GM23338 (cell line): ENCODE data around the gene COL25A1. TPM values are rescaled to one million over a fixed set of nuclear protein-coding genes. Genes with fewer than 3 reads are reported as not detected.

Experiments used
- ATAC-seq: fragments of 200-7000 bp; cut with Tn5 transposase; 3 replicates; pipeline ENCODE4 v1.9.1; 2020
- DNase-seq: peaks from one replicate; pipeline ENCODE4 v3.0.0-alpha.2; 2015; ENCODE audit warnings: low spot score
- H2AFZ ChIP-seq: fragments of 200-600 bp; sonication (generic); 2 replicates; pipeline ENCODE4 v1.8.0; 2016; ENCODE audit warnings: antibody characterized with exemption, mild to moderate bottlenecking, moderate library complexity
- H3F3A ChIP-seq: fragments of 200-600 bp; sonication (generic); replicated peaks from 2 replicates; pipeline ENCODE4 v1.8.0; 2017; ENCODE audit warnings: antibody characterized with exemption, mixed run types, low read depth
- H3K27ac ChIP-seq: fragments of 200-600 bp; sonication (generic); 2 replicates; pipeline ENCODE4 v1.6.1; 2016; ENCODE audit warnings: low read depth
- H3K27me3 ChIP-seq: fragments of 200-600 bp; sonication (generic); 2 replicates; pipeline ENCODE4 v1.8.0; 2016; ENCODE audit warnings: mild to moderate bottlenecking, mixed run types, moderate library complexity; ENCODE audit not compliant: insufficient read depth
- H3K36me3 ChIP-seq: fragments of 200-600 bp; sonication (generic); 2 replicates; pipeline ENCODE4 v1.8.0; 2016; ENCODE audit warnings: mild to moderate bottlenecking; ENCODE audit not compliant: insufficient read depth
- H3K4me1 ChIP-seq: fragments of 200-600 bp; sonication (generic); 2 replicates; pipeline ENCODE4 v1.8.0; 2016; ENCODE audit warnings: mild to moderate bottlenecking, moderate library complexity; ENCODE audit not compliant: insufficient read depth
- H3K4me2 ChIP-seq: fragments of 200-600 bp; sonication (generic); 2 replicates; pipeline ENCODE4 v1.7.1; 2017; ENCODE audit warnings: mixed run types
- H3K4me3 ChIP-seq: fragments of 200-600 bp; sonication (generic); 2 replicates; pipeline ENCODE4 v1.6.1; 2016; ENCODE audit warnings: mixed run types
- H3K79me2 ChIP-seq: fragments of 200-600 bp; sonication (generic); replicated peaks from 2 replicates; pipeline ENCODE4 v1.8.0; 2017; ENCODE audit warnings: mild to moderate bottlenecking; ENCODE audit not compliant: insufficient read depth
- H3K9me2 ChIP-seq: fragments of 200-600 bp; sonication (generic); 2 replicates; pipeline ENCODE4 v1.8.0; 2017; ENCODE audit not compliant: insufficient read depth
- H4K20me1 ChIP-seq: fragments of 200-600 bp; sonication (generic); replicated peaks from 2 replicates; pipeline ENCODE4 v1.8.0; 2017; ENCODE audit warnings: mild to moderate bottlenecking; ENCODE audit not compliant: insufficient read depth
- H3K27ac Mint-ChIP-seq: 2 replicates; pipeline ENCODE4 v1.8.0; 2020; ENCODE audit warnings: inconsistent platforms, mild to moderate bottlenecking, moderate library complexity, mixed read lengths
- H3K27me3 Mint-ChIP-seq: 3 replicates; pipeline ENCODE4 v1.8.0; 2022; ENCODE audit warnings: low read depth, mild to moderate bottlenecking, moderate library complexity, mixed read lengths, inconsistent platforms; ENCODE audit not compliant: insufficient read depth, poor library complexity
- H3K36me3 Mint-ChIP-seq: 3 replicates; pipeline ENCODE4 v1.8.0; 2021; ENCODE audit warnings: low read depth, mild to moderate bottlenecking, inconsistent platforms, moderate library complexity, mixed read lengths
- H3K4me1 Mint-ChIP-seq: 3 replicates; pipeline ENCODE4 v1.8.0; 2020; ENCODE audit warnings: mild to moderate bottlenecking, inconsistent platforms, mixed read lengths
- H3K4me3 Mint-ChIP-seq: 3 replicates; pipeline ENCODE4 v1.8.0; 2021; ENCODE audit warnings: moderate library complexity, mild to moderate bottlenecking, inconsistent platforms, mixed read lengths
- H3K9me3 Mint-ChIP-seq: 3 replicates; pipeline ENCODE4 v1.8.0; 2020; ENCODE audit warnings: moderate library complexity, mild to moderate bottlenecking, inconsistent platforms, mixed read lengths
- CREB1 ChIP-seq: fragments of 250-450 bp; sonication (Bioruptor Pico); IDR thresholded peaks from 2 replicates; pipeline ENCODE4 v1.5.0; 2020; ENCODE audit warnings: low read depth, mild to moderate bottlenecking, moderate library complexity
- EZH2 ChIP-seq: fragments of 200-600 bp; sonication (generic); IDR thresholded peaks from one replicate; pipeline ENCODE4 v1.8.0; 2017; ENCODE audit warnings: antibody characterized with exemption, mild to moderate bottlenecking, low read depth; ENCODE audit not compliant: unreplicated experiment
- EZH2phosphoT487 ChIP-seq: fragments of 200-600 bp; sonication (generic); IDR thresholded peaks from one replicate; pipeline ENCODE4 v1.8.1; 2018; ENCODE audit warnings: antibody characterized with exemption; ENCODE audit not compliant: unreplicated experiment
- JUNB ChIP-seq: IDR thresholded peaks from one replicate; pipeline ENCODE4 v1.6.1; 2016; ENCODE audit warnings: antibody characterized with exemption; ENCODE audit not compliant: unreplicated experiment
- NANOG ChIP-seq: IDR thresholded peaks from 2 replicates; pipeline ENCODE4 v1.6.1; 2016; ENCODE audit warnings: antibody characterized with exemption, borderline replicate concordance
- POLR2AphosphoS5 ChIP-seq: IDR thresholded peaks from 2 replicates; pipeline ENCODE4 v1.6.1; 2016; ENCODE audit warnings: antibody characterized with exemption, low read depth
- REST ChIP-seq: IDR thresholded peaks from one replicate; pipeline ENCODE4 v1.6.1; 2018; ENCODE audit warnings: antibody characterized with exemption; ENCODE audit not compliant: unreplicated experiment
- STAT1 ChIP-seq: IDR thresholded peaks from one replicate; pipeline ENCODE4 v1.6.1; 2016; ENCODE audit warnings: antibody characterized with exemption; ENCODE audit not compliant: unreplicated experiment
- ZNF114 ChIP-seq: fragments of 250-450 bp; sonication (Bioruptor Pico); IDR thresholded peaks from 2 replicates; pipeline ENCODE4 v1.5.0; 2020; ENCODE audit warnings: mild to moderate bottlenecking, moderate library complexity
- ZNF331 ChIP-seq: fragments of 250-450 bp; sonication (Bioruptor Pico); IDR thresholded peaks from 2 replicates; pipeline ENCODE4 v1.5.0; 2020; ENCODE audit warnings: low read depth, mild to moderate bottlenecking, moderate library complexity
- polyA plus RNA-seq: library from polyadenylated mRNA; unstranded; fragments of >200 nt; fragmentation: Nextera tagmentation; extraction: Ambion mirVana; gene quantifications from 2 replicates; pipeline ENCODE4 v1.2.1, GENCODE V29; 2016
- total RNA-seq: library from RNA; depleted of rRNA; stranded (reverse); fragments of >200 nt; shearing (Covaris generic); gene quantifications from 2 replicates; pipeline ENCODE4 v1.2.3, GENCODE V29; 2014
- TF ChIP-seq, protein P1 (sequence below): fragments of 250-450 bp; sonication (Bioruptor Pico); IDR thresholded peaks from 2 replicates; pipeline ENCODE4 v1.5.0; 2020; ENCODE audit warnings: mild to moderate bottlenecking, moderate library complexity
- TF ChIP-seq, protein P2 (sequence below): IDR thresholded peaks from 2 replicates; pipeline ENCODE4 v1.6.1; 2016; ENCODE audit warnings: antibody characterized with exemption
- TF ChIP-seq, protein P3 (sequence below), 2 experiments: fragments of 200-600 bp in 1 of 2; sonication (generic) in 1 of 2; conservative IDR thresholded peaks; 2 replicates each; pipeline versions ENCODE4 v1.5.1 to v1.6.1; 2016 to 2017; ENCODE audit warnings: antibody characterized with exemption in 2 of 2, low read depth in 2 of 2, mild to moderate bottlenecking in 2 of 2, moderate library complexity in 1 of 2

The COL25A1 gene
- total and polyA plus RNA-seq, 2 experiments from 2014 or later: 3.9 to 5.6 TPM

GRCh38 chr4:108919226-108919893 is 383.1 kb downstream of the COL25A1 start:
- Mint-ChIP-seq H3K4me1 (peaks cover 20% of the 10 kb centered on the region; the same call in 2 of the 3 replicates), H3K4me3 (no peak overlapping the region), H3K9me3 (no peaks in the 10 kb centered on the region), H3K36me3 (no peaks in the 10 kb centered on the region), H3K27me3 (no peaks in the 10 kb centered on the region), H3K27ac (no peak overlapping the region)
- no peak overlapping the region for H3K27ac ChIP-seq
- H3K79me2 ChIP-seq: no peaks in the 10 kb centered on the region
- no peaks in the 10 kb centered on the region for H3K9me2 ChIP-seq
- no peaks in the 10 kb centered on the region for H3K27me3 ChIP-seq
- no peak overlapping the region for H3K4me2 ChIP-seq
- no peak overlapping the region for H3K4me3 ChIP-seq
- H3F3A ChIP-seq: no peaks in the 10 kb centered on the region
- ATAC-seq (no peak), DNase-seq (no peak)
- TF ChIP-seq REST (no peak), CREB1 (CRISPR knock-in tag) (no peak), ZNF114 (CRISPR knock-in tag) (no peak), JUNB (no peak), NANOG (no peak), EZH2 (no peak), ZNF331 (CRISPR knock-in tag) (no peak), POLR2AphosphoS5 (no peak), EZH2phosphoT487 (no peak), STAT1 (no peak)
- TF ChIP-seq, protein P1, sequence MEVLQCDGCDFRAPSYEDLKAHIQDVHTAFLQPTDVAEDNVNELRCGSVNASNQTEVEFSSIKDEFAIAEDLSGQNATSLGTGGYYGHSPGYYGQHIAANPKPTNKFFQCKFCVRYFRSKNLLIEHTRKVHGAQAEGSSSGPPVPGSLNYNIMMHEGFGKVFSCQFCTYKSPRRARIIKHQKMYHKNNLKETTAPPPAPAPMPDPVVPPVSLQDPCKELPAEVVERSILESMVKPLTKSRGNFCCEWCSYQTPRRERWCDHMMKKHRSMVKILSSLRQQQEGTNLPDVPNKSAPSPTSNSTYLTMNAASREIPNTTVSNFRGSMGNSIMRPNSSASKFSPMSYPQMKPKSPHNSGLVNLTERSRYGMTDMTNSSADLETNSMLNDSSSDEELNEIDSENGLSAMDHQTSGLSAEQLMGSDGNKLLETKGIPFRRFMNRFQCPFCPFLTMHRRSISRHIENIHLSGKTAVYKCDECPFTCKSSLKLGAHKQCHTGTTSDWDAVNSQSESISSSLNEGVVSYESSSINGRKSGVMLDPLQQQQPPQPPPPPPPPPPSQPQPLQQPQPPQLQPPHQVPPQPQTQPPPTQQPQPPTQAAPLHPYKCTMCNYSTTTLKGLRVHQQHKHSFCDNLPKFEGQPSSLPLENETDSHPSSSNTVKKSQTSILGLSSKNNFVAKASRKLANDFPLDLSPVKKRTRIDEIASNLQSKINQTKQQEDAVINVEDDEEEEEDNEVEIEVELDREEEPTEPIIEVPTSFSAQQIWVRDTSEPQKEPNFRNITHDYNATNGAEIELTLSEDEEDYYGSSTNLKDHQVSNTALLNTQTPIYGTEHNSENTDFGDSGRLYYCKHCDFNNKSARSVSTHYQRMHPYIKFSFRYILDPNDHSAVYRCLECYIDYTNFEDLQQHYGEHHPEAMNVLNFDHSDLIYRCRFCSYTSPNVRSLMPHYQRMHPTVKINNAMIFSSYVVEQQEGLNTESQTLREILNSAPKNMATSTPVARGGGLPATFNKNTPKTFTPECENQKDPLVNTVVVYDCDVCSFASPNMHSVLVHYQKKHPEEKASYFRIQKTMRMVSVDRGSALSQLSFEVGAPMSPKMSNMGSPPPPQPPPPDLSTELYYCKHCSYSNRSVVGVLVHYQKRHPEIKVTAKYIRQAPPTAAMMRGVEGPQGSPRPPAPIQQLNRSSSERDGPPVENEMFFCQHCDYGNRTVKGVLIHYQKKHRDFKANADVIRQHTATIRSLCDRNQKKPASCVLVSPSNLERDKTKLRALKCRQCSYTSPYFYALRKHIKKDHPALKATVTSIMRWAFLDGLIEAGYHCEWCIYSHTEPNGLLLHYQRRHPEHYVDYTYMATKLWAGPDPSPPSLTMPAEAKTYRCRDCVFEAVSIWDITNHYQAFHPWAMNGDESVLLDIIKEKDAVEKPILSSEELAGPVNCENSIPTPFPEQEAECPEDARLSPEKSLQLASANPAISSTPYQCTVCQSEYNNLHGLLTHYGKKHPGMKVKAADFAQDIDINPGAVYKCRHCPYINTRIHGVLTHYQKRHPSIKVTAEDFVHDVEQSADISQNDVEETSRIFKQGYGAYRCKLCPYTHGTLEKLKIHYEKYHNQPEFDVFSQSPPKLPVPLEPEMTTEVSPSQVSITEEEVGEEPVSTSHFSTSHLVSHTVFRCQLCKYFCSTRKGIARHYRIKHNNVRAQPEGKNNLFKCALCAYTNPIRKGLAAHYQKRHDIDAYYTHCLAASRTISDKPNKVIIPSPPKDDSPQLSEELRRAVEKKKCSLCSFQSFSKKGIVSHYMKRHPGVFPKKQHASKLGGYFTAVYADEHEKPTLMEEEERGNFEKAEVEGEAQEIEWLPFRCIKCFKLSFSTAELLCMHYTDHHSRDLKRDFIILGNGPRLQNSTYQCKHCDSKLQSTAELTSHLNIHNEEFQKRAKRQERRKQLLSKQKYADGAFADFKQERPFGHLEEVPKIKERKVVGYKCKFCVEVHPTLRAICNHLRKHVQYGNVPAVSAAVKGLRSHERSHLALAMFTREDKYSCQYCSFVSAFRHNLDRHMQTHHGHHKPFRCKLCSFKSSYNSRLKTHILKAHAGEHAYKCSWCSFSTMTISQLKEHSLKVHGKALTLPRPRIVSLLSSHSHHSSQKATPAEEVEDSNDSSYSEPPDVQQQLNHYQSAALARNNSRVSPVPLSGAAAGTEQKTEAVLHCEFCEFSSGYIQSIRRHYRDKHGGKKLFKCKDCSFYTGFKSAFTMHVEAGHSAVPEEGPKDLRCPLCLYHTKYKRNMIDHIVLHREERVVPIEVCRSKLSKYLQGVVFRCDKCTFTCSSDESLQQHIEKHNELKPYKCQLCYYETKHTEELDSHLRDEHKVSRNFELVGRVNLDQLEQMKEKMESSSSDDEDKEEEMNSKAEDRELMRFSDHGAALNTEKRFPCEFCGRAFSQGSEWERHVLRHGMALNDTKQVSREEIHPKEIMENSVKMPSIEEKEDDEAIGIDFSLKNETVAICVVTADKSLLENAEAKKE (CRISPR knock-in tag): no peak
- TF ChIP-seq, protein P2, sequence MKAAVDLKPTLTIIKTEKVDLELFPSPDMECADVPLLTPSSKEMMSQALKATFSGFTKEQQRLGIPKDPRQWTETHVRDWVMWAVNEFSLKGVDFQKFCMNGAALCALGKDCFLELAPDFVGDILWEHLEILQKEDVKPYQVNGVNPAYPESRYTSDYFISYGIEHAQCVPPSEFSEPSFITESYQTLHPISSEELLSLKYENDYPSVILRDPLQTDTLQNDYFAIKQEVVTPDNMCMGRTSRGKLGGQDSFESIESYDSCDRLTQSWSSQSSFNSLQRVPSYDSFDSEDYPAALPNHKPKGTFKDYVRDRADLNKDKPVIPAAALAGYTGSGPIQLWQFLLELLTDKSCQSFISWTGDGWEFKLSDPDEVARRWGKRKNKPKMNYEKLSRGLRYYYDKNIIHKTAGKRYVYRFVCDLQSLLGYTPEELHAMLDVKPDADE: no peak
- TF ChIP-seq, protein P3, sequence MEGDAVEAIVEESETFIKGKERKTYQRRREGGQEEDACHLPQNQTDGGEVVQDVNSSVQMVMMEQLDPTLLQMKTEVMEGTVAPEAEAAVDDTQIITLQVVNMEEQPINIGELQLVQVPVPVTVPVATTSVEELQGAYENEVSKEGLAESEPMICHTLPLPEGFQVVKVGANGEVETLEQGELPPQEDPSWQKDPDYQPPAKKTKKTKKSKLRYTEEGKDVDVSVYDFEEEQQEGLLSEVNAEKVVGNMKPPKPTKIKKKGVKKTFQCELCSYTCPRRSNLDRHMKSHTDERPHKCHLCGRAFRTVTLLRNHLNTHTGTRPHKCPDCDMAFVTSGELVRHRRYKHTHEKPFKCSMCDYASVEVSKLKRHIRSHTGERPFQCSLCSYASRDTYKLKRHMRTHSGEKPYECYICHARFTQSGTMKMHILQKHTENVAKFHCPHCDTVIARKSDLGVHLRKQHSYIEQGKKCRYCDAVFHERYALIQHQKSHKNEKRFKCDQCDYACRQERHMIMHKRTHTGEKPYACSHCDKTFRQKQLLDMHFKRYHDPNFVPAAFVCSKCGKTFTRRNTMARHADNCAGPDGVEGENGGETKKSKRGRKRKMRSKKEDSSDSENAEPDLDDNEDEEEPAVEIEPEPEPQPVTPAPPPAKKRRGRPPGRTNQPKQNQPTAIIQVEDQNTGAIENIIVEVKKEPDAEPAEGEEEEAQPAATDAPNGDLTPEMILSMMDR (conservative IDR thresholded peaks at IDR 0.05; ENCODE audit: low read depth in 2 of 2): no peak
- no peaks in the 10 kb centered on the region for H3K4me1 ChIP-seq
- no peaks in the 10 kb centered on the region for H3K36me3 ChIP-seq
- H4K20me1 ChIP-seq: no peaks in the 10 kb centered on the region
- H2AFZ ChIP-seq: no peak overlapping the region
